Stimulated activated CD4-positive, alpha-beta T cell treated with anti-CD3 and anti-CD28 coated beads, Interleukin-12 subunit alpha, Interleukin-12 subunit beta, amount 100 ng/mL, for 48 hours (primary cell): ENCODE data around the gene OR2T2.
"Not testable (repeated sequence)": the region's sequence is repeated elsewhere in the genome, so short reads cannot be mapped to it uniquely, and the experiment has no call there.

Experiments
- DNase-seq, 3 donors: peaks; one replicate each; pipeline ENCODE4 v3.0.0-alpha.2; 2020; ENCODE audit warnings: low read depth in 2 of 3, low spot score in 1 of 3

OR2T2 gene, protein sequence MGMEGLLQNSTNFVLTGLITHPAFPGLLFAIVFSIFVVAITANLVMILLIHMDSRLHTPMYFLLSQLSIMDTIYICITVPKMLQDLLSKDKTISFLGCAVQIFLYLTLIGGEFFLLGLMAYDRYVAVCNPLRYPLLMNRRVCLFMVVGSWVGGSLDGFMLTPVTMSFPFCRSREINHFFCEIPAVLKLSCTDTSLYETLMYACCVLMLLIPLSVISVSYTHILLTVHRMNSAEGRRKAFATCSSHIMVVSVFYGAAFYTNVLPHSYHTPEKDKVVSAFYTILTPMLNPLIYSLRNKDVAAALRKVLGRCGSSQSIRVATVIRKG

DNA sequence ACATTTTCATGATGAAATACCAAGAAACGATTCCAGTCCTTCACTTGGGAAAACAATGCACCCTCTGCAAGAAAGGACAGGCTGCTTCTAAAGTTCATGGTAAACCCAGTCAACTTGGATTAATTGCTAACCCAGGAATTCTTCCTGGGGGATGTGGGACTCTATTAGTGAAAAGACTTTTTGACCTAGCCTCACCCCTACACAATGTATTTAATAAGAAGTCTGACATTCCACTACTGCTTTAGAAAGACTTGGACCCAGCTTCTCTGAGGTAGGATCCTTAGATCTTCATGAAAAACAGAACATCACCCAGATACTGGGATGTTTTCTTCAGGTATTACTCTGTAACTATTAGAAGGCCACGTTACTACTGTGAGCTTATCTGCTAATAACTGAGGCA lies at the start of gene OR2T2:
Gene OR2T2 (plus strand): TSS at position 239 of the 400 bp plus-strand sequence. CDS start 7,161 bp downstream, outside the sequence.
- not testable (repeated sequence) for DNase-seq

GRCh38 chr1:248402748-248403147 lies 42.7 kb upstream of the OR2T2 start, which contains the start of gene OR2T1:
Gene OR2T1 (plus strand): TSS chr1:248403048. CDS start chr1:248406148, 3,100 bp downstream.
- no peak for DNase-seq

DNA sequence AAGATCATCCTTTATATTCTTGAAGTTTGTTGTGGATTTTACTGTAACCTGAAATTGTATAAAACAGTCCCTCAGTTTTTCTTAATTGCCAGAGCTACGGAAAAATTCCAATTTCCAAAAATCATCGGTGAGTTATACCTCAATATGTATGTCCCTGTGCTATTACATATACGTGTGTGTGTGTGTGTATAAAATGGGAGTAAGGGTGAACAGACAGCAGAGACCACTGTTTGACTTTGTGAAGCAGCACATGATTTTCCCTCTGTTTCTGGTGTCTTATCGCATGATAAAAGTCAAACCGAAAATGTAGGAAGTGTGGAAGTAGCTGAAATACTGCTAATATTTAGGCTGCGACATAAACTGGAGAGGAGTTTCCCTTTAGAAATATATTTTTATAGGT lies 41.4 kb upstream of the OR2T2 start:
- DNase-seq, result no peak

GRCh38 chr1:248406721-248407692 lies 38.4 kb upstream of the OR2T2 start:
- DNase-seq, result no peak

GRCh38 chr1:248416226-248416625 lies 29.2 kb upstream of the OR2T2 start:
- DNase-seq, result no peak

GRCh38 chr1:248417854-248418253 lies 27.6 kb upstream of the OR2T2 start:
- DNase-seq, result no peak

- DNase-seq, result no peak
These were observed 24.1 kb upstream of the OR2T2 start for GRCh38 chr1:248421384-248421783.

DNA sequence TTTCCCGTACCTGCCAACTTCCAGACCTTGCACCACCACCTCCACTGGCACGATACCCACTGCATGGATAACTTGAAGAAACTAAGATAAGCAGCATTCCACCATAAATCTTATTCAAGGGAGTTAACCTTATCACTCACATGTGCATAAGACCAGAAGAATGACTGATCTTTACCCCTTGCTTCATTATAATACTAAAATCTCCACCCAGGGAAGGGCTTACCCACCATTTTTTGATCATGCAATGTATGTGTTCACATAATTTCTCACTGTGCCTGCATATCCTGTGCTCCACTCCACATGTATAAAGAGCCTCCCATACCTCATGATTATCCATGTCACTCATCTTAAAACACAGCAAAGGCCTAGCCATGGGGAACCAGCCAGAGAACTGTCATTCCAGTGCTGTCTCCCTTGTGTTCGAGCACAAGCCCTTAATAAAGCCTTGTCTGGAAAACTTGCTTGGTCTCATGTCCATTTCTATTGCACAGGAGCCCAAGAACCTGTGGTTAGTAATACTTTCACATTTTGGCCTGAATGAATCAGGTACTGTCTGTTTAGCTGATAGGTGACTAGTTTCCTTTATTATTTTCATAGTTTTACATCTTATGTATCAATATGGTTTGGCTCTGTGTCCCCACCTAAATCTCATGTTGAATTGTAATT lies 17.8 kb upstream of the OR2T2 start:
- DNase-seq, result not testable (repeated sequence)

- DNase-seq, result not testable (repeated sequence)
These were observed 17.3 kb upstream of the OR2T2 start for GRCh38 chr1:248428192-248428533.

DNA sequence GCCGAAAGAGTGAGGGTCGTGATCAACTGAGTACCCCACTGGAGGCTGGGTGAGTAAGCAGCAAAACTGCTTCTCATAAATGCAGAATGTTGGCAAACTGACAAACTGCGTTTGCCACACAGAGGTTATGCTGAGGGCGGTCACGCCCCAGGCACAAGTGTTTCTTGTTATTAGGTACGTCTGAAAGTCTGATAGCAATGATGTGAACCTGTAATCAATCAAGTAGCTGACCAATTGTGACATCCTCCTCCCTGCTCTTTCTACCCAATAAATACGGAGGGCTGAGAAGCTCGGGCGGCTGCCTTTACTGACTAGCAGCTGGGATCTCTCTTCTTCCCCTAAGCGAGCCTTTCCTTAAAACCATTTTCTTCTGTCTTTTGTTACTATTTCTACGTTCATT lies 13.8 kb upstream of the OR2T2 start:
- DNase-seq, result not testable (repeated sequence)

DNA sequence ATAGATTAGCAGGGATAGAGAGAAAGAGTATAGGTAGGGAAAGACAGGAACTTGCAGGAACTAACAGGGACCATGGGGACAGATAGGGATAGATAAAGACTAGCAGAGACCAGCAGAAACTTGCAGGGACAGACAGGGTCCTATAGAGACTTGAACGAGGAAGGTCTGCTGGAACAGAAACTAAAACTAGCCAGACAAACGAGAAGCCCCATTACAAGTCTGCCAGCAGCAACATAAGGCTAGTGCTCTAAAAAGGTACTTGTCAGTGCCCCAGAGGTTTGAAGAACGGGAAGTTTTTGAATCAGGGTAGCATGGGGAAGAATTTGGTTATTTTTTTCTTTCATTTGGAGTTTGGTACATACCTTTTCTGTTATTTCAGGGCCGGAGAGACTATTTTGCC lies 13.2 kb upstream of the OR2T2 start:
- not testable (repeated sequence) for DNase-seq

DNA sequence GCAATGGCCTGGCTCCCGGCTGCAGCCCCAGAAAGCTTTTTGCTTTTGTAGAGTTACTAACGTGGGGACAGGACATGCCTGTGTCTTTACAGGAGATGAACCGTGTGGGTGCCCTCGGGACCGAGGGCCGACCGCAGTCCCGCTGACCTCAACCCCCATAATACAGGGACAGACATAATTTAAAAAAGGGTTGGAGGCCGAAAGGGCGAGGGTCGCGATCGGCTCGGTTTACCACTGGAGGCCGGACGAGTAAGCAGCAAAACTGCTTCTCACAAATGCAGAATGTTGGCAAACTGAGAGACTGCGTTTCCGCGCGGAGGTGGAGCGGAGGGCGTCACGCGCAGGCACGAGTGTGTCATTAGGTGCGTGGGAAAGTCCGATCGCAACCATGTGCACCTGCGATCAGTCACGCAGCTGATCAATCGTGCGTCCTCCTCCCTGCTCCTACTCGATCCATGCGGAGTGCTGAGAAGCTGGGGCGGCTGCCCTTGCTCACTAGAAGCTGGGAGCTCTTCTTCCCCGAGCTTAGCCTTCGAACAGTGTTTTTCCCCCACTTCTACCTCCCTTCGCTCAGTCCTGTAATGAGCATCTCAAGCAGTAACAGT lies 11.5 kb upstream of the OR2T2 start:
- not testable (repeated sequence) for DNase-seq

- not testable (repeated sequence) for DNase-seq
These were observed 10.5 kb upstream of the OR2T2 start for GRCh38 chr1:248434913-248435312.

DNA sequence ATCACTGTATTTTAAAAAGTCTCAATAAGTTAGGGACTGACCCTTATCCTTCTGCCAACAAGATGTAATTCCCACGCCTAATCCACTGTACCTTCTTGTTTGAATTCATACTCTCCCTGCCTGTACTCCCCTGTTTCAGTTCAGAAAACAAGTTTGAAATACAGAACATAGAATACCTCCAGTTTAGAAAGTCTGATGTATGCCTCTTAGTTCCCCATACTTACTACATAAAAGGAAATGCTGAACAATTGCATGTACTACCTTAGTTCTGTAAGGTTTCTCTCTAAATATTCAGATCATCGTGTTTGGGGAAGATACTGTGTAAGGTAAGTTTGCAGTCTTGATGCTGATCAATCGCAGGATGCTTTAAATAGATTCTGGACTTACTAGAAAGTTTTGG lies 9.1 kb upstream of the OR2T2 start:
- not testable (repeated sequence) for DNase-seq

DNA sequence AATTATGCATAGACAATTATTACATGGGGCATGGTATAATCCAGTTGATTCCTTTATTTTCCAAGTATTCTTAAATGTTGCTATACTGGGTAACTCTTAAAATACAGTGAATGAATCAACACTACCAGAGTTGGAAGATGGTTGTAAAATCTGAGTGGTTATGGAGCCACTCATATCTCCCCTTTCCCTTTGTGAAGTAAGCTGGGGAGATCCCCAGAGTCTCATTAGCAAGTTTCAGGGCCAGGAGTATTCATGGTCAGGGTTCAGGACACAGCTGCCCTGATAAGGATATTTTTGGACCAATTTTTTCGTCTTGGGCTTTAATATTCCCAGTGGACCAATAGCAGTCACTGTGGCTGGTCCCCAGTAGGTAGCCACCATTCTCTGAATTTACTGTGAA lies 6.8 kb upstream of the OR2T2 start:
- not testable (repeated sequence) for DNase-seq

DNA sequence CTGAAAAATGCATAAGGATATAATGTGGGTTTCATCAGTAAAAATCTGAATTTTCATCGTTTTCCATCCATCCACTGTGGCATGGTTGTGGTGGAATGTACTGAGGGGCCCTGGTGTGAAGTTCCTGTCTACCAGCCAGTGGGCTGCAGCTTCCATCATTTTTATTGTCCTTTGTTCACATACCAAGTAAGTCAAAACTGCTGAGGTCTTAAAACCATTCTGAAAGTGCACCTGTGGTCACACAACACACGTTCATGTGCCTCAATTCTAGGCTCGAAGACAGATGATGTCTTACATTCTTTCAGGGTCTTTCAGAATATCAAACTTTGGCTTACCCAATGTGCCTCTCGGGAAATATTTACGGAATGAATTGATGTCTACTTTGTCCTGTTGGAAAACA lies 6.2 kb upstream of the OR2T2 start:
- DNase-seq, result not testable (repeated sequence)

DNA sequence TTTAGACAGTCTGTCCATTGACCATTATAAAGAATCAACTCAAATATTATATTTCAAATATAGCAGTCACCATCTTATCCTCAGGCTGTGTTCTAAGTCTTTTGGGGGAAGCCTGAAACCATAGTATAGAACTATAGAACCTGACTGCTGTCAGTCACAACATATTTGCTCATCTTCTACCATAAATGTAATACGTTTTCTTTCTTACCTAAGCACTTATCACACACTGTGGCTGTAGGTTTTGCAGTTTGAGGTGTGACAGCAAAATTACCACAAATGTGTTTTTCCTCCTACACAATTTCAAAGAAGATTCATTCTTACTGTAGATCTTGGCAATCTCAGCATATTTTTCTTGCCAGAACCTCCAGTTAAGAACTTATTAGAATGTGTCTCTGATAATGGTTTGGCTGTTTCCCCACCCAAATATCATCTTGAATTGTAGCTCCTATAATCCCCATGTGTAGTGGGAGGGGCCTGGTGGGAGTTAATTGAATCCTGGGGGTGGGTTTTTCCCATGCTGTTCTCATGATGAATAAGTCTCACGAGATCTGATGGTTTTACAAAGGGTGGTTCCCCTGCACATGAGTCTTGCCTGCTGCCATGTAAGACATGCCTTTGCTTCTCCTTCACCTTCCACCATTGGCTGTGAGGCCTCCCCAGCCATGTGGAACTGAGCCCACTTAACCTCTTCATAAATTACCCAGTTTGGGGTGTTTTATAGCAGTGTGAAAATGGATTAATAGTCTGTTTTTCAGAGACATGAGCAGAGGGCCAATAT lies 2.7 kb upstream of the OR2T2 start:
- not testable (repeated sequence) for DNase-seq

- DNase-seq, result not testable (repeated sequence)
These were observed 834 bp upstream of the OR2T2 start for GRCh38 chr1:248444603-248445002.

GRCh38 chr1:248448409-248449074 lies 3.1 kb downstream of the OR2T2 start:
- DNase-seq, result not testable (repeated sequence)
